HG02610 (cell line): ENCODE data around the gene HBP1.

Experiments used
- ATAC-seq: cut with Tn5 transposase; IDR thresholded peaks from one replicate; pipeline ENCODE4 v1.9.1; 2021; ENCODE audit warnings: mild to moderate bottlenecking, moderate library complexity; ENCODE audit not compliant: unreplicated experiment

The HBP1 gene

GRCh38 chr7:107179326-107180164 is 10.7 kb downstream of the HBP1 start:
- no peak for ATAC-seq

DNA sequence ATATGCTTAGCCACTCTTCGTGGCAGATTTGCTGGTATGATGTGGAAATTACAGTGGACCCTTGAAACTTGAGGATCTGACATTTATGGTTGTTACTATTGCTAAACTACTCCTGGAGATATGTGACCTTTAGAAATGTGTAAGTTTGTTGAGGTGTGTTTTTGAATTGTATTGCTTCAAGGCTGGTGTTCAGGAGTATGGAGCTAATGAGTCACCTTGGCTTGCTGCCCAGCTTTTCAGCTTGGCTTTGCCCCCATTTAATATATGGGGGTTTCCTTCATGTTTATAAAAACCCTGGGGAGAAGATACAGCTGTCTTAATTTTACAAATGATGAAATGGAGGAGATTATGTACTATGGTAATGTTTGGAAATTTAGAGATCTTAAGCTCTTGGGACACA is 11.6 kb downstream of the HBP1 start:
- ATAC-seq: no peak

DNA sequence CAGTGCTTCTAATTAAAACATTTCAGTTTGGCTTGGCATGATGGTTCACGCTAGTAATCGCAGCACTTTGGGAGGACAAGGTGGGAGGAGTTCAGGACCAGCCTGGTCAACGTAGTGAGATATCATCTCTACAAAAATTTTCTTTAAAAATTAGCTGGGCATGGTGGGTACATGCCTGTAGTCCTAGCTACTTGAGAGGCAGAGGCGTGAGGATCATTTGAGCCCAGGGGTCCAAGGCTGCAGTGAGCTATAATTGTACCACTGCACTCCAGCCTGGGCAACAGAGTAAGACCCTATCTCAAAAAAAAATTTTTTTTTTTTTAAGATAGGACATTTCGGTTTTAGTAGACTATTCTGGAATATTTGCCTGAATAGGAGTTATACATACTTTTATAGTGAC is 12.4 kb downstream of the HBP1 start:
- ATAC-seq: no peak

DNA sequence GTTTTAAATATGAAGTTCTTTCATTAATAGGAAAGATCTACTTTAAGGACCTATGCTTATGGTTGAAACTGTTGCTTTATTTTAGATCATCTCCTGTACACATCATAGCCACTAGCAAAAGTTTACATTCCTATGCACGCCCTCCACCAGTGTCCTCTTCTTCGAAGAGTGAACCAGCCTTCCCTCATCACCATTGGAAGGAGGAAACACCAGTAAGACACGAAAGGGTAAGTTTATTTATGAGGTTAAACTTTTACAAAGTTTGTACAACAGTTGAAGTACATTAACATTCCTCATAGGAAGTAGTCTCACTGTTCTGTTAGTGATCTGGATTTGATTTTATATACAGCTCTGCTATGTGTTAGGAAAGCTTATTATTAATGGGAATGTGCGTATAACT is 16.9 kb downstream of the HBP1 start:
- ATAC-seq: no peak

DNA sequence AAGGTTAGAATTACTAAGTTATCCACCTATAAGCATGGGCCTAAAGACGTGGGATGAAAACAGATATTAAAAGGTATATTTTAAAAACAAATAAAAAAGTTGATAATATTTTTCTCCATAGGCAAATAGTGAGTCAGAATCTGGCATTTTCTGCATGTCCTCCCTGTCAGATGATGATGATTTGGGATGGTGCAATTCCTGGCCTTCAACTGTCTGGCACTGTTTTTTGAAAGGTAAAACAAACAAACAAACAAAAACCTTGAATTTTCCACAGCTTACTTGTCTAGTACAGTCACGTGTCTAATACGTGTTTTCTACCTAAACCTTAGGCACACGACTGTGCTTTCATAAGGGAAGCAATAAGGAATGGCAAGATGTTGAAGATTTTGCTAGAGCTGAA is 17.4 kb downstream of the HBP1 start:
- ATAC-seq: no peak

GRCh38 chr7:107187774-107188173 is 19.0 kb downstream of the HBP1 start:
- ATAC-seq: no peak

DNA sequence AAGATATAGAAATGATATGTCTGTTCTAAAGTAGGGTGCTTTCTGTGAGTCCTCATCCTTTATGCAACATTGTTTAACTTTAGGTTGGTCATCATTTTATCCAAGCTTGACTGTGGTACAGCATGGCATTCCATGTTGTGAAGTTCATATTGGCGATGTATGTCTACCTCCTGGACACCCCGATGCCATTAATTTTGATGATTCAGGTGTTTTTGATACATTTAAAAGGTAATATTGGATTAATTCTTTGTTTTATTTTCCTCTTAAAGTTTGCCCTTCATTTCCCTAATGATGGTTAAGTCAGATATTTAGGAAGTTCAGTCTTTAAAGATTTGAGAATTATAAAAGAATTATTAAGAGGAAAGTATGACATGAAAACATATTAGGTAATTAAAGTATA is 21.3 kb downstream of the HBP1 start:
- ATAC-seq: no peak

DNA sequence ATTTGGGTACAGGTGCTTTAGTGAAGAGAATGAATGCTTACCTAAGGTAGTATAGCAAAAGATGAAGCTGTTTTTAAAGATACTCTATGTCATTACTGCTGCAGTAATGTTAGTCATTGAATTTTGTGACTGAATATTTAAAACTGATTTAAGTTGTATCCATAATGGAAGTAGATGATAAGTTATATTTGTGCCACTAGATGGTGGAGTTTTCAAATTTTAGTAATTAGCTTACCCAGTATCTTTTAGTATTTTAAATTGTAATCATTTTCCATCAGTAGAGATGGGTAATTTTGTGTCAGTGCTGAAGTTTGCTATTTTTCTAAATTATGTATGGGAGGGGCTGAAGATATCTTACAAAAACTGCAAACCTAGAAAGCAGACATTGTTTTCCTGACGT is 25.2 kb downstream of the HBP1 start:
- ATAC-seq: no peak

GRCh38 chr7:107196834-107197610 is 28.2 kb downstream of the HBP1 start:
- no peak for ATAC-seq

- ATAC-seq: no peak
Observed at GRCh38 chr7:107201795-107202450, 33.1 kb downstream of the HBP1 start.

GRCh38 chr7:107203607-107204006 is 34.8 kb downstream of the HBP1 start:
- ATAC-seq: no peak

DNA sequence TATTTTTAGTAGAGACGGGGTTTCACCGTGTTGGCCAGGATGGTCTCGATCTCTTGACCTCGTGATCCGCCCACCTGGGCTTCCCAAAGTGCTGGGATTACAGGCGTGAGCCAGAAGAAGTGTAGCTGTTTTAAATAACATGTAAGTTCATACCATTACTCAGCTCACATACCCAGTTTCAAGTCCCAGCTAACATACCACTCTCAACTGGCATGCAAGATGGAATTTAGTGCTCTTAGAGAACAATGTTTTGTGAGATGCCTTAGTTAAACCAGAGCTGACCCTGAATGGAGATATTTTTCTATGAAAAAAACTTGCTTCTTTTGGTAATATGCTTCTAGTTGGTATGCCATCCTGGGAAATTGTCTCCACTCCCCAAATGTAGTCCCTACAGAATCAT is 37.3 kb downstream of the HBP1 start:
- no peak for ATAC-seq

- no peak for ATAC-seq
Observed at GRCh38 chr7:107206706-107207105, 37.9 kb downstream of the HBP1 start.

DNA sequence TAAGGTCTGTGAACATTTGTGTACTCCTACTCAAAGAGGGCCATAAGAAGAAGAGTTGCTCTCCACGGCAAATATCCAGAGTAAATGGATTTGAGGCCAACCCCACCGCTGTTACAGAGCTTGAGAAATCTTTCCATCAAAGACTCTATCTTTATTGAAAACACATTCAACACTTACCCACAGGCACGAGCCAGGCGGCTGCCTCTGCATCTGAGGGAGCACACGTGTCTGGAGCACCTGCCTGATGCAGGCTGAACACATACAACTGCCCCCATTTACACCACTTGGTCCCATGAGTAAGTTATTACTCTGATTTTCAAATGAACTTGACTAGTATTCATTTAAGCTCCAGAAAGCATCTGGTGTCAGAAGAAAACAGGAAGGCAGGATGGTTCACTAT is 38.7 kb downstream of the HBP1 start:
- no peak for ATAC-seq

- ATAC-seq: no peak
Observed at GRCh38 chr7:107208024-107208521, 39.3 kb downstream of the HBP1 start.

DNA sequence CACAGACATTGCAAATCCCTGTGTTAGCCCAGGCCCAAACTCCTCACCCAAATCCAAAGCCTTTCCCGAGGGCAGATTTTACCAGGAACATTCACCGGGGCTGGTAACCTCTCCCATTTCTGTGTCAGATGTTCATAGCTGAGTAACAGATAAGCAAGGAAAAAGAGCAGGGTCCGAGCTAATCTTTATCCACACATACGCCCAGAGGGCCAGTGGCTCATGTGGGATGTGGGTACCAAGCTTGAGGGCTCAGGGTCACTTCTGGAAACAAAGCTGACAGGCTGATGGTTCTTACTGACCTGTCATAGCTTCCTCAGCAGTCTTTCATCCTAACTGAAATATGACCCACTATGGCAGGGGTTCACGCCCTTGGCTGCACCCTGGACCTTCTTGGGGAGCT is 39.8 kb downstream of the HBP1 start:
- no peak for ATAC-seq

GRCh38 chr7:107209565-107209964 is 40.8 kb downstream of the HBP1 start:
- ATAC-seq: no peak

DNA sequence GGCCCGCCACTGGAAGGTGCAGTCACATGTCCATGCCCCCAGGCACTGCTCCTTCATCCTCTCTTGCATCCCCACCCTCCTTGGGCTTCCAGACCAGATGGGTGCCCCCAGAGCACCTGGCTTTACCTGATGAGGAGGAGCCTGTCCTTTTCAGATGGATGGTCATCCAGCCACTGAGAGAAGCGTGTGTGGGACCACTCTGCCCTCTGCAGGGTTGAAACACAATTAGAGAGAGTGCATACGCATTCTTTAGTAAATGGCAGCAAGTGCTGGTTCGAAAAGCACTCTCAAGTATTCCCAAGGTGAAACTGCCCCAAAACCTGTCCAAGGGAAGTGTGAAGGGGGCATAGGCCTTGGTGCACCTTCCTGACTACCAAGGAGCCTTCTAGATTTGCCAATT is 41.6 kb downstream of the HBP1 start:
- no peak for ATAC-seq

- no peak for ATAC-seq
Observed at GRCh38 chr7:107212725-107213124, 43.9 kb downstream of the HBP1 start.

DNA sequence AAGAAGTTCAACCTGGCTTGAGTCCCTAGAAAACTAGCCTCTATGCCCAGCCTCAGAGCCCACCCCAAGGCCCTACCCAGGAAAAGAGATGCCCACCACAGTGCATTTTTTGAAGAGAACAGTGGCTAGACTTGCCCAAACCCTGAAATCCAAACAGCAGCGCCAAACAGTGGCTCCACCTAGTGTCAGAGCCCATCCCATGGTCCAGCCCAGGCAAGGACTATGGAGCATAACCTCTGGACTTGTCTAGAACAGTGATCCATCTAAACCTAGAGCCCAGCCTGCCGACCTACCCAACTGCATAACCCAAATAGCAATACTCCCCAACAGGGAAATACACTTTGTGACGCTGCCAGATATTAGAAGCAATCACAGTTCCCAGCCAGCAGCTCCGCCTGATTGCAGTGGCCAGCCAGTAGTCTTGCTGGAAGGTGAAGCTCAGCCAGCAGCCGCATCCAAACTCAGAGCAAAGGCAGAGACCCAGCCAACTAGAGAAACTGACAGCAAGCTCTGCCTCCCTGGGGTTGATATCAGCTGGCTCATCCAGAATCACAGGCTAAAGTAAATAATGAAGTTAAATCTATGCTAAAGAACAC is 44.5 kb downstream of the HBP1 start:
- ATAC-seq: no peak

- ATAC-seq: no peak
Observed at GRCh38 chr7:107213945-107214344, 45.1 kb downstream of the HBP1 start.
